Measurements from ENCODE around the gene SLC8A1.

DNA sequence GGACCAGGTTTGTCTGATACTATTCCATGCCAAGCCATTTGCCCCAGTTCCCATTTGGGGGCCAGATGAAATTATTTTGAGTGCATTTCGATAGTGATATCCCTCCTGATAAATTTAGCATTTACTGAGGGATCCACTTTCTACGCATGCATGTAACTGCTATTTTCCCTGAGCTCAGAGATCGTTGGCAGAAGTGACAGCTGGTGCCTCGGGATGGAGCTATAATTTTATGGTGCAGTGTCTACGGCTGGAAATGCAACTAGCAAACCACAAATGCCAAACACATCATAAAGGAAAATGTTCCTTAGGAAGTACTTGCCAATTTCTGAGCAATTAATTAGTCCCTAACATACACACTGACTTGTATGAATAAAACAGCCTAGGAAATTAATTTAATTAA lies 254.8 kb downstream of the SLC8A1 start:
- TF ChIP-seq, protein P1, sequence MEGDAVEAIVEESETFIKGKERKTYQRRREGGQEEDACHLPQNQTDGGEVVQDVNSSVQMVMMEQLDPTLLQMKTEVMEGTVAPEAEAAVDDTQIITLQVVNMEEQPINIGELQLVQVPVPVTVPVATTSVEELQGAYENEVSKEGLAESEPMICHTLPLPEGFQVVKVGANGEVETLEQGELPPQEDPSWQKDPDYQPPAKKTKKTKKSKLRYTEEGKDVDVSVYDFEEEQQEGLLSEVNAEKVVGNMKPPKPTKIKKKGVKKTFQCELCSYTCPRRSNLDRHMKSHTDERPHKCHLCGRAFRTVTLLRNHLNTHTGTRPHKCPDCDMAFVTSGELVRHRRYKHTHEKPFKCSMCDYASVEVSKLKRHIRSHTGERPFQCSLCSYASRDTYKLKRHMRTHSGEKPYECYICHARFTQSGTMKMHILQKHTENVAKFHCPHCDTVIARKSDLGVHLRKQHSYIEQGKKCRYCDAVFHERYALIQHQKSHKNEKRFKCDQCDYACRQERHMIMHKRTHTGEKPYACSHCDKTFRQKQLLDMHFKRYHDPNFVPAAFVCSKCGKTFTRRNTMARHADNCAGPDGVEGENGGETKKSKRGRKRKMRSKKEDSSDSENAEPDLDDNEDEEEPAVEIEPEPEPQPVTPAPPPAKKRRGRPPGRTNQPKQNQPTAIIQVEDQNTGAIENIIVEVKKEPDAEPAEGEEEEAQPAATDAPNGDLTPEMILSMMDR (IDR thresholded peaks at IDR 0.05): no peak
- no peak for TF ChIP-seq POLR2A (IDR thresholded peaks at IDR 0.05)

All from adrenal gland (tissue), 5 donors.